ENCODE results near the gene MAP3K20. TPM values are rescaled to one million over a fixed set of nuclear protein-coding genes. Genes with fewer than 3 reads are reported as not detected.

The MAP3K20 gene
- total and polyA plus RNA-seq, 2 of the 4 experiments (the other 2 are of a cell fraction): 27.5 to 84.4 TPM

GRCh38 chr2:173252581-173252980 is 176.9 kb downstream of the MAP3K20 start:
- 94% methylated on average over 2 of the region's 5 CpGs; no CpG with 5 or more reads in 1 of the 2 experiments for WGBS, 2 experiments (ENCODE audit: extremely low coverage in 2 of 2, insufficient read length in 1 of 2)
- no peak overlapping the region for H2BK5ac ChIP-seq (ENCODE audit: low read depth, low read length, poor library complexity, severe bottlenecking)
- H4K20me1 ChIP-seq (ENCODE audit: insufficient read depth, low read length): no peaks in the 10 kb centered on the region
- H4K5ac ChIP-seq (ENCODE audit: low read depth, low read length): no peak overlapping the region
- no peak overlapping the region for H3K4me3 ChIP-seq (ENCODE audit: insufficient read depth, low read depth, low read length)
- H3K27me3 ChIP-seq (ENCODE audit: control insufficient read depth, insufficient read depth, low read length): no peaks in the 10 kb centered on the region
- H3K56ac ChIP-seq (ENCODE audit: extremely low read depth, insufficient read depth, low read length): no peak overlapping the region
- in situ Hi-C loops (cut with MboI; ENCODE audit: low sequenced_read_pairs): no loop called here
- no peak overlapping the region for H3K4me2 ChIP-seq (ENCODE audit: low read depth, low read length)
- no peak overlapping the region for H4K91ac ChIP-seq (ENCODE audit: insufficient read depth, low read depth, low read length)
- no peak overlapping the region for H2AFZ ChIP-seq (replicated peaks; ENCODE audit: low read length, poor library complexity)
- no peak overlapping the region for H3K18ac ChIP-seq (ENCODE audit: low read depth, low read length)
- no peak overlapping the region for H3K4ac ChIP-seq (ENCODE audit: low read depth, low read length)
- H3K14ac ChIP-seq (replicated peaks; ENCODE audit: low read depth, low read length): no peak overlapping the region
- peaks cover 5% of the 10 kb centered on the region; the same call in 1 of the 2 replicates for H3K9me1 ChIP-seq (ENCODE audit: insufficient read depth, low read length)
- H3K23ac ChIP-seq (ENCODE audit: low read depth, low read length): no peak overlapping the region
- no TSS peak for BruUV-seq (replicated peaks)
- no peak overlapping the region for H2AK5ac ChIP-seq (ENCODE audit: low read depth, low read length)
- ATAC-seq (ENCODE audit: low read depth) (no peak), DNase-seq (no peak)
- no peaks in the 10 kb centered on the region for H3K9me3 ChIP-seq (ENCODE audit: control insufficient read depth, insufficient read depth, low read length)
- no peak overlapping the region for H2BK20ac ChIP-seq (ENCODE audit: low read depth, low read length)
- H3K4me1 ChIP-seq (ENCODE audit: control insufficient read depth, insufficient read depth, low read length): no peaks in the 10 kb centered on the region
- H2BK120ac ChIP-seq (ENCODE audit: low read depth, low read length): no peak overlapping the region
- no peak overlapping the region for H3K9ac ChIP-seq (ENCODE audit: low read depth, low read length)
- H2BK15ac ChIP-seq (ENCODE audit: low read depth, low read length): no peak overlapping the region
- no peak overlapping the region for H3K27ac ChIP-seq (ENCODE audit: insufficient read depth, low read length)
- ChIA-PET POLR2A (ENCODE audit: unreplicated experiment) (no interaction called here), CTCF (no interaction called here)
- H4K8ac ChIP-seq (ENCODE audit: low read depth in 2 of 2, low read length in 2 of 2): no peak overlapping the region
- intact Hi-C loops (cut with micrococcal nuclease): no loop called here
- no peaks in the 10 kb centered on the region for H3K79me1 ChIP-seq (ENCODE audit: low read depth in 1 of 2, low read length in 2 of 2)
- TF ChIP-seq MXI1 (IDR thresholded peaks at IDR 0.05; ENCODE audit: borderline replicate concordance, low read depth, low read length) (no peak), BHLHE40 (IDR thresholded peaks at IDR 0.05; ENCODE audit: low read depth, low read length) (no peak), CEBPB (IDR thresholded peaks at IDR 0.05; ENCODE audit: low read depth, low read length) (no peak), FOS (IDR thresholded peaks at IDR 0.05; ENCODE audit: low read depth, low read length) (no peak), POLR2A (IDR thresholded peaks at IDR 0.05; ENCODE audit: low read depth, low read length) (no peak), MAFK (IDR thresholded peaks at IDR 0.05; ENCODE audit: low read depth, low read length) (no peak)
- H3K36me3 ChIP-seq (ENCODE audit: control insufficient read depth, insufficient read depth, low read length): peaks cover 4% of the 10 kb centered on the region
- dilution Hi-C loops (cut with HindIII; ENCODE audit: low sequenced_read_pairs, unreplicated experiment): no loop called here
- no peak overlapping the region for H2AK9ac ChIP-seq (replicated peaks; ENCODE audit: low read depth, low read length, poor library complexity)
